ENCODE data around the gene CLPTM1L.
"Not testable (repeated sequence)": the region's sequence is repeated elsewhere in the genome, so short reads cannot be mapped to it uniquely, and the experiment has no call there.

Gene CLPTM1L

GRCh38 chr5:1291611-1292080 lies 53.3 kb downstream of the CLPTM1L start:
- Histone ChIP-seq H3K9ac (ENCODE audit: low read depth in 1 of 2, low read length in 2 of 2) (no peak overlapping the region), H3K27ac (ENCODE audit: low read depth in 2 of 2, low read length in 2 of 2) (peak overlapping the region; percentile 47 to 68), H3K4me1 (ENCODE audit: control insufficient read depth in 2 of 2, insufficient read depth in 2 of 2, low read length in 2 of 2) (peaks cover 7 to 13% of the 10 kb centered on the region in 2 donors), H3K36me3 (ENCODE audit: control insufficient read depth in 2 of 2, insufficient read depth in 2 of 2, low read length in 2 of 2) (no peaks in the 10 kb centered on the region), H3K4me3 (ENCODE audit: low read length in 2 of 2) (peak overlapping the region in 1 of 2 donors; percentile 48), H3K27me3 (ENCODE audit: control insufficient read depth in 2 of 2, insufficient read depth in 2 of 2, low read length in 2 of 2) (no peaks in the 10 kb centered on the region), H3K9me3 (ENCODE audit: control insufficient read depth in 2 of 2, low read length in 2 of 2) (no peaks in the 10 kb centered on the region)

GRCh38 chr5:1290956-1291355 lies 53.9 kb downstream of the CLPTM1L start:
- H3K9me3 ChIP-seq (ENCODE audit: control insufficient read depth in 2 of 2, low read length in 2 of 2); H3K27ac ChIP-seq (ENCODE audit: low read depth in 2 of 2, low read length in 2 of 2); H3K36me3 ChIP-seq (ENCODE audit: control insufficient read depth in 2 of 2, insufficient read depth in 2 of 2, low read length in 2 of 2); H3K9ac ChIP-seq (ENCODE audit: low read depth in 1 of 2, low read length in 2 of 2); H3K27me3 ChIP-seq (ENCODE audit: control insufficient read depth in 2 of 2, insufficient read depth in 2 of 2, low read length in 2 of 2); H3K4me3 ChIP-seq (ENCODE audit: low read length in 2 of 2): not testable (repeated sequence)
- peaks cover 7 to 13% of the 10 kb centered on the region in 2 donors for H3K4me1 ChIP-seq (ENCODE audit: control insufficient read depth in 2 of 2, insufficient read depth in 2 of 2, low read length in 2 of 2)

GRCh38 chr5:1289559-1289958 lies 55.3 kb downstream of the CLPTM1L start:
- H3K36me3 ChIP-seq (ENCODE audit: control insufficient read depth in 2 of 2, insufficient read depth in 2 of 2, low read length in 2 of 2); H3K9me3 ChIP-seq (ENCODE audit: control insufficient read depth in 2 of 2, low read length in 2 of 2); H3K27me3 ChIP-seq (ENCODE audit: control insufficient read depth in 2 of 2, insufficient read depth in 2 of 2, low read length in 2 of 2); H3K27ac ChIP-seq (ENCODE audit: low read depth in 2 of 2, low read length in 2 of 2); H3K9ac ChIP-seq (ENCODE audit: low read depth in 1 of 2, low read length in 2 of 2); H3K4me3 ChIP-seq (ENCODE audit: low read length in 2 of 2): not testable (repeated sequence)
- H3K4me1 ChIP-seq (ENCODE audit: control insufficient read depth in 2 of 2, insufficient read depth in 2 of 2, low read length in 2 of 2), result peaks cover 7 to 13% of the 10 kb centered on the region in 2 donors

- Histone ChIP-seq H3K4me1 (ENCODE audit: control insufficient read depth in 2 of 2, insufficient read depth in 2 of 2, low read length in 2 of 2) (peaks cover 3 to 8% of the 10 kb centered on the region in 2 donors), H3K4me3 (ENCODE audit: low read length in 2 of 2) (no peak overlapping the region), H3K27me3 (ENCODE audit: control insufficient read depth in 2 of 2, insufficient read depth in 2 of 2, low read length in 2 of 2) (no peaks in the 10 kb centered on the region), H3K9ac (ENCODE audit: low read depth in 1 of 2, low read length in 2 of 2) (no peak overlapping the region), H3K27ac (ENCODE audit: low read depth in 2 of 2, low read length in 2 of 2) (no peak overlapping the region), H3K36me3 (ENCODE audit: control insufficient read depth in 2 of 2, insufficient read depth in 2 of 2, low read length in 2 of 2) (no peaks in the 10 kb centered on the region), H3K9me3 (ENCODE audit: control insufficient read depth in 2 of 2, low read length in 2 of 2) (no peaks in the 10 kb centered on the region)
Measured at GRCh38 chr5:1288439-1289335, 56.2 kb downstream of the CLPTM1L start.

GRCh38 chr5:1285883-1286291 lies 59.0 kb downstream of the CLPTM1L start:
- no peaks in the 10 kb centered on the region for H3K36me3 ChIP-seq (ENCODE audit: control insufficient read depth in 2 of 2, insufficient read depth in 2 of 2, low read length in 2 of 2)
- no peak overlapping the region for H3K27ac ChIP-seq (ENCODE audit: low read depth in 2 of 2, low read length in 2 of 2)
- no peak overlapping the region for H3K9ac ChIP-seq (ENCODE audit: low read depth in 1 of 2, low read length in 2 of 2)
- H3K9me3 ChIP-seq (ENCODE audit: control insufficient read depth in 2 of 2, low read length in 2 of 2), result no peaks in the 10 kb centered on the region
- H3K4me3 ChIP-seq (ENCODE audit: low read length in 2 of 2), result no peak overlapping the region
- no peaks in the 10 kb centered on the region for H3K4me1 ChIP-seq (ENCODE audit: control insufficient read depth in 2 of 2, insufficient read depth in 2 of 2, low read length in 2 of 2)
- H3K27me3 ChIP-seq (ENCODE audit: control insufficient read depth in 2 of 2, insufficient read depth in 2 of 2, low read length in 2 of 2), result no peaks in the 10 kb centered on the region

- Histone ChIP-seq H3K9ac (ENCODE audit: low read depth in 1 of 2, low read length in 2 of 2) (no peak overlapping the region), H3K9me3 (ENCODE audit: control insufficient read depth in 2 of 2, low read length in 2 of 2) (no peaks in the 10 kb centered on the region), H3K27ac (ENCODE audit: low read depth in 2 of 2, low read length in 2 of 2) (no peak overlapping the region)
Measured at GRCh38 chr5:1285141-1285540, 59.8 kb downstream of the CLPTM1L start.

GRCh38 chr5:1284336-1284970 lies 60.4 kb downstream of the CLPTM1L start:
- not testable (repeated sequence) for H3K27me3 ChIP-seq (ENCODE audit: control insufficient read depth in 2 of 2, insufficient read depth in 2 of 2, low read length in 2 of 2); H3K9me3 ChIP-seq (ENCODE audit: control insufficient read depth in 2 of 2, low read length in 2 of 2); H3K4me1 ChIP-seq (ENCODE audit: control insufficient read depth in 2 of 2, insufficient read depth in 2 of 2, low read length in 2 of 2); H3K9ac ChIP-seq (ENCODE audit: low read depth in 1 of 2, low read length in 2 of 2); H3K4me3 ChIP-seq (ENCODE audit: low read length in 2 of 2); H3K27ac ChIP-seq (ENCODE audit: low read depth in 2 of 2, low read length in 2 of 2); H3K36me3 ChIP-seq (ENCODE audit: control insufficient read depth in 2 of 2, insufficient read depth in 2 of 2, low read length in 2 of 2)

More at GRCh38 chr5:1285141-1285540, 59.8 kb downstream of the CLPTM1L start:
- H3K4me1 ChIP-seq (ENCODE audit: control insufficient read depth in 2 of 2, insufficient read depth in 2 of 2, low read length in 2 of 2), result no peaks in the 10 kb centered on the region
- H3K36me3 ChIP-seq (ENCODE audit: control insufficient read depth in 2 of 2, insufficient read depth in 2 of 2, low read length in 2 of 2), result no peaks in the 10 kb centered on the region
- H3K4me3 ChIP-seq (ENCODE audit: low read length in 2 of 2), result no peak overlapping the region
- no peaks in the 10 kb centered on the region for H3K27me3 ChIP-seq (ENCODE audit: control insufficient read depth in 2 of 2, insufficient read depth in 2 of 2, low read length in 2 of 2)

GRCh38 chr5:1283729-1284041 lies 61.2 kb downstream of the CLPTM1L start:
- H3K9me3 ChIP-seq (ENCODE audit: control insufficient read depth in 2 of 2, low read length in 2 of 2); H3K36me3 ChIP-seq (ENCODE audit: control insufficient read depth in 2 of 2, insufficient read depth in 2 of 2, low read length in 2 of 2); H3K9ac ChIP-seq (ENCODE audit: low read depth in 1 of 2, low read length in 2 of 2); H3K4me3 ChIP-seq (ENCODE audit: low read length in 2 of 2); H3K4me1 ChIP-seq (ENCODE audit: control insufficient read depth in 2 of 2, insufficient read depth in 2 of 2, low read length in 2 of 2); H3K27ac ChIP-seq (ENCODE audit: low read depth in 2 of 2, low read length in 2 of 2); H3K27me3 ChIP-seq (ENCODE audit: control insufficient read depth in 2 of 2, insufficient read depth in 2 of 2, low read length in 2 of 2): not testable (repeated sequence)

- H3K9ac ChIP-seq (ENCODE audit: low read depth in 1 of 2, low read length in 2 of 2); H3K27ac ChIP-seq (ENCODE audit: low read depth in 2 of 2, low read length in 2 of 2); H3K4me3 ChIP-seq (ENCODE audit: low read length in 2 of 2); H3K36me3 ChIP-seq (ENCODE audit: control insufficient read depth in 2 of 2, insufficient read depth in 2 of 2, low read length in 2 of 2); H3K4me1 ChIP-seq (ENCODE audit: control insufficient read depth in 2 of 2, insufficient read depth in 2 of 2, low read length in 2 of 2); H3K27me3 ChIP-seq (ENCODE audit: control insufficient read depth in 2 of 2, insufficient read depth in 2 of 2, low read length in 2 of 2); H3K9me3 ChIP-seq (ENCODE audit: control insufficient read depth in 2 of 2, low read length in 2 of 2): not testable (repeated sequence)
Measured at GRCh38 chr5:1282993-1283728, 61.7 kb downstream of the CLPTM1L start.

All from mucosa of rectum (tissue), 2 donors.